Lung (tissue), 12 donors: ENCODE measurements around the gene RANBP1. TPM values are rescaled to one million over a fixed set of nuclear protein-coding genes. Genes with fewer than 3 reads are reported as not detected.

Source experiments
- ATAC-seq: fragments of 200-7000 bp; cut with Tn5 transposase; one replicate; pipeline ENCODE4 v1.9.1; 2020; ENCODE audit warnings: moderate number of reproducible peaks; ENCODE audit not compliant: insufficient read depth, low FRiP score
- DNase-seq, 3 donors: peaks; one replicate each; pipeline ENCODE4 v3.0.0-alpha.2; 2013 to 2017
- H3K27ac ChIP-seq, 2 donors: one replicate each; pipeline ENCODE4 v1.5.1; 2013; ENCODE audit warnings: mild to moderate bottlenecking in 2 of 2, moderate library complexity in 2 of 2, control low read depth in 1 of 2, inconsistent platforms in 1 of 2, low read depth in 1 of 2, low read length in 1 of 2
- H3K27me3 ChIP-seq, 3 donors: one replicate each; pipeline ENCODE4 v1.5.1; 2013; ENCODE audit warnings: low read length in 2 of 3; ENCODE audit not compliant: control insufficient read depth in 3 of 3, insufficient read depth in 3 of 3
- H3K36me3 ChIP-seq, 4 donors: one replicate each; pipeline ENCODE4 v1.5.1; 2013; ENCODE audit warnings: low read length in 4 of 4, mild to moderate bottlenecking in 1 of 4, moderate library complexity in 1 of 4; ENCODE audit not compliant: control insufficient read depth in 4 of 4, insufficient read depth in 4 of 4
- H3K4me1 ChIP-seq, 5 donors: one replicate each; pipeline ENCODE4 v1.5.1; 2013; ENCODE audit warnings: low read length in 5 of 5, mild to moderate bottlenecking in 2 of 5, moderate library complexity in 1 of 5; ENCODE audit not compliant: control insufficient read depth in 5 of 5, insufficient read depth in 5 of 5
- H3K4me3 ChIP-seq: one replicate; pipeline ENCODE4 v1.5.1; 2013; ENCODE audit warnings: mild to moderate bottlenecking, control low read depth, moderate library complexity
- H3K9ac ChIP-seq, 2 donors: one replicate each; pipeline ENCODE4 v1.5.1; 2013; ENCODE audit warnings: low read length in 2 of 2, control low read depth in 1 of 2; ENCODE audit not compliant: insufficient read depth in 1 of 2
- H3K9me3 ChIP-seq, 4 donors: one replicate each; pipeline ENCODE4 v1.5.1; 2013; ENCODE audit warnings: low read length in 3 of 4, mild to moderate bottlenecking in 1 of 4, moderate library complexity in 1 of 4; ENCODE audit not compliant: control insufficient read depth in 4 of 4, insufficient read depth in 3 of 4
- WGBS, 2 donors: extraction: QIAGEN DNeasy Blood & Tissue Kit; methylation state at CpG; one replicate each; pipeline ENCODE4 v1.1.7; 2013; 5-methylcytosine and 5-hydroxymethylcytosine counted together
- polyA plus RNA-seq, 2 donors: library from polyadenylated mRNA; stranded (reverse); fragments of 200-250 nt; gene quantifications; one replicate each; pipeline ENCODE4 v1.2.1, GENCODE V29; 2013
- total RNA-seq, 2 donors: library from RNA; depleted of rRNA in 1 of 2; stranded (reverse); fragments of >200 nt in 1 of 2; gene quantifications; one replicate each; pipeline ENCODE4 v1.2.1, GENCODE V29; 2014 to 2021
- TF ChIP-seq, protein P1 (sequence below): IDR thresholded peaks from 2 replicates; pipeline ENCODE4 v1.5.1; 2012; ENCODE audit warnings: mild to moderate bottlenecking; ENCODE audit errors: control extremely low read depth, extremely low read depth
- donor health status: control.
- donor health status: control.
- donor health status: Bipolar disorder and iron deficiency.
- donor health status: healthy.
- donor health status: DM: yes; HTN: yes; CAD: no.

RANBP1 gene
- total and polyA plus RNA-seq, 4 donors = 72.9 to 119 (median 83.2) TPM

DNA sequence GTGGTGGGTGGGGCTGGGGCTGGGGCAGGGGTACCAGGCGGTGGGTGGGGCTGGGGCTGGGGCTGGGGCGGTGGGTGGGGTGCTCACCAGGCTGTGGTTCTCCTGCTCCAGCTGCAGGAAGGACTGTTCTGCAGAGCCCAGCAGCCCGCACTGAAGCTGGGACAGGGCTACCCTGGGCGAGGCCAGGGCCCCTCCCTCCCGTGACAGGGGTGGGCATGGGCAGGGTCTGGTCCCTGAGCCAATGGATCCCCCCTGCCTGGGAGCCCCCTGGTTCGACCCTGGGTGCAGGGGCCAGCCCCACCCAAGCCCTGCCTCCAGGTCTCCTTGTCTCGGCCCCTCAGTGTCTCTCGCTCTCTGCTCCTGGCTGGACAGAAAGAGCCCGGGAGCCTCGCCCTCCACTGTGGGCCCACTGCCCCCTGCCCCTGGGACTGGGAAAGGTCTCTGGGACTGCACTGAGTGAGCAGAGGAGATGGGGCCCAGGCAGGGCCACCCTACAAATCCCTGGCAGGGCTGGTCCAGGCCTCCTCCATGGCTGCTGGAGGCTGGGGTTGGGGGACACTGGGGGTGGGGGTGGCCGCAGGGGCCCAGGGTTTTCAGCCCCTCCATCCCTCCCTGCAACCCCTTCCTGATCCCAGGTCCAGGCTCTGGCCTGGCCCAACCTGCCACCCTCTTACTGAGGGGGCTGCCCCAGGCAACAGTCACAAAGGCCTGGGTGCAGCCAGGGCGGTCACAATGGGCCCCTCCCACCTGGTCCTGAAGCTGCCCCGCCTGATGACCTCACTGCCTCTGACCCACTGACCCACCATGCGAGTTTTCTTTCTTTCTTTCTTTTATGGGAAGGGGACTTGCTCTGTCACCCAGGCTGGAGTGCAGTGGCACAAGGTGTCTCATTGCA lies 34.7 kb downstream of the RANBP1 start, which contains the start of gene CCDC188:
Gene CCDC188 (minus strand): TSS at position 675 of the 895 bp plus-strand sequence. CDS start 69 bp downstream, at position 606.
- H3K27me3 ChIP-seq = no peaks in the 10 kb centered on the region
- no peak for ATAC-seq
- TF ChIP-seq, protein P1, sequence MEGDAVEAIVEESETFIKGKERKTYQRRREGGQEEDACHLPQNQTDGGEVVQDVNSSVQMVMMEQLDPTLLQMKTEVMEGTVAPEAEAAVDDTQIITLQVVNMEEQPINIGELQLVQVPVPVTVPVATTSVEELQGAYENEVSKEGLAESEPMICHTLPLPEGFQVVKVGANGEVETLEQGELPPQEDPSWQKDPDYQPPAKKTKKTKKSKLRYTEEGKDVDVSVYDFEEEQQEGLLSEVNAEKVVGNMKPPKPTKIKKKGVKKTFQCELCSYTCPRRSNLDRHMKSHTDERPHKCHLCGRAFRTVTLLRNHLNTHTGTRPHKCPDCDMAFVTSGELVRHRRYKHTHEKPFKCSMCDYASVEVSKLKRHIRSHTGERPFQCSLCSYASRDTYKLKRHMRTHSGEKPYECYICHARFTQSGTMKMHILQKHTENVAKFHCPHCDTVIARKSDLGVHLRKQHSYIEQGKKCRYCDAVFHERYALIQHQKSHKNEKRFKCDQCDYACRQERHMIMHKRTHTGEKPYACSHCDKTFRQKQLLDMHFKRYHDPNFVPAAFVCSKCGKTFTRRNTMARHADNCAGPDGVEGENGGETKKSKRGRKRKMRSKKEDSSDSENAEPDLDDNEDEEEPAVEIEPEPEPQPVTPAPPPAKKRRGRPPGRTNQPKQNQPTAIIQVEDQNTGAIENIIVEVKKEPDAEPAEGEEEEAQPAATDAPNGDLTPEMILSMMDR = no peak
- DNase-seq = no peak
- WGBS, 2 donors = 78 to 85% methylated on average over 11 to 14 of the region's 14 CpGs
- no peak within 1 kb of the TSS for H3K9ac ChIP-seq
- H3K9me3 ChIP-seq = no peaks in the 10 kb centered on the region
- no peaks in the 10 kb centered on the region for H3K4me1 ChIP-seq
- H3K4me3 ChIP-seq = no peak within 1 kb of the TSS
- H3K36me3 ChIP-seq = peaks cover 0 to 3% (median under 1%) of the 10 kb centered on the region in 4 donors
- H3K27ac ChIP-seq = no peak within 1 kb of the TSS

DNA sequence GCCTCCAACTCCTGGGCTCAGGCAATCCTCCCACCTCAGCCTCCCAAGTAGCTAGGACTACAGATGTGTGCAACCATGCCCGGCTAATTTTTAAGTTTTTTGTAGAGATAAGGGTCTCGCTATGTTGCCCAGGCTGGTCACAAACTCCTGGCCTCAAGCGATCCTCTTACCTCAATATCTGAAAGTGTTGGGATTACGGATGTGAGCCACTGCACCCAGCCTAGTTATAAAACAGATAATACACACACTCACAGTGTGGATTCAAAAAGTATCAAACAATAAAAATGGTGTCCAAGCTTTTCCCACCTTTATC lies 35.3 kb downstream of the RANBP1 start:
- TF ChIP-seq, protein P1 = no peak
- Histone ChIP-seq H3K27ac (no peak overlapping the region), H3K9me3 (no peaks in the 10 kb centered on the region), H3K36me3 (peaks cover 0 to 3% (median 0%) of the 10 kb centered on the region in 4 donors), H3K4me1 (no peaks in the 10 kb centered on the region), H3K27me3 (no peaks in the 10 kb centered on the region), H3K9ac (no peak overlapping the region), H3K4me3 (no peak overlapping the region)
- no peak for ATAC-seq
- DNase-seq = no peak
- WGBS, 2 donors = 90% methylated on average over 4 of the region's 4 CpGs

DNA sequence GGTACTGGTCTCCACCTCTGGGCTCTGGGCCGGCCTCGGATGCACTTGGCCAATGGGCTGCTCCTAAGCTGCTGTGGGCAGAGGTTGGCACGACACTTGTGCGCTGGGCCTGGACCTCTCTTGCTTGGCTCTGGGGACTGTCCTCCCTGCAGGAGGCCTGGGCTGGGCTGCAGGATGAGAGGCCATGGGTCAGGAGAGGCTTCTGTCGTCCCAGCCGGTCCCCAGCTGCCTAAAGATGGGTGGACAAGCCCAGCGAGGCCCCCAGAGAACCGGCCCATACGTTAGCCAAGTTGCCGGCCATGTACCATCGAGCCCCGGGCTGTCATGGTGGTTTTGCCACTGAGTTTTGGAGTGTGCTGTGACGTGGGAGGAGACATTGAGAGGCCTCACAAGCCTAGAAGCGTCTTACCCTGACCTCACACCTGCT lies 36.6 kb downstream of the RANBP1 start:
- Histone ChIP-seq H3K36me3 (no peaks in the 10 kb centered on the region), H3K4me1 (no peaks in the 10 kb centered on the region), H3K27me3 (no peaks in the 10 kb centered on the region), H3K9ac (no peak overlapping the region), H3K4me3 (no peak overlapping the region), H3K27ac (no peak overlapping the region), H3K9me3 (no peaks in the 10 kb centered on the region)
- WGBS, 2 donors = 82 to 90% methylated on average over 14 of the region's 14 CpGs
- DNase-seq = no peak
- no peak for ATAC-seq
- TF ChIP-seq, protein P1 = no peak
